Upper lobe of right lung (tissue), 1 donor: ENCODE measurements around the gene CORO1C. TPM values are rescaled to one million over a fixed set of nuclear protein-coding genes. Genes with fewer than 3 reads are reported as not detected.

Source experiments
- ATAC-seq: fragments of 200-7000 bp; cut with Tn5 transposase; one replicate; pipeline ENCODE4 v1.9.1; 2020; ENCODE audit warnings: mild to moderate bottlenecking, moderate library complexity
- DNase-seq: peaks from one replicate; pipeline ENCODE4 v3.0.0-alpha.2; 2020
- H3K27ac ChIP-seq: fragments of 200-600 bp; one replicate; pipeline ENCODE4 v1.8.0; 2022
- H3K27me3 ChIP-seq: fragments of 200-600 bp; one replicate; pipeline ENCODE4 v1.8.0; 2022; ENCODE audit warnings: mild to moderate bottlenecking
- H3K36me3 ChIP-seq: fragments of 200-600 bp; one replicate; pipeline ENCODE4 v1.8.0; 2022
- H3K4me1 ChIP-seq: fragments of 200-600 bp; one replicate; pipeline ENCODE4 v1.8.0; 2022
- H3K4me3 ChIP-seq: fragments of 200-600 bp; one replicate; pipeline ENCODE4 v1.8.0; 2022; ENCODE audit warnings: mild to moderate bottlenecking
- H3K9me3 ChIP-seq: fragments of 200-600 bp; one replicate; pipeline ENCODE4 v1.8.0; 2022
- intact Hi-C: fragments of 100-400 bp; cut with DNase I; formaldehyde crosslinking; loops from one replicate; pipeline ENCODE4 v1.11.0; 2022
- total RNA-seq: library from RNA; stranded (reverse); fragmentation: NEBNext Ultra II Directional; extraction: Animal tissue kit (Norgen Biotek cat#: 25700); gene quantifications from one replicate; pipeline ENCODE4 v1.2.1, GENCODE V29; 2021
- TF ChIP-seq, protein P1 (sequence below): fragments of 200-600 bp; IDR thresholded peaks from one replicate; pipeline ENCODE4 v1.8.0; 2022; ENCODE audit warnings: antibody characterized with exemption
- donor health status: DM: no; HTN: yes; CAD: no; lungs with severe emphysema.

The CORO1C gene
- total RNA-seq, 1 donor from 2014 or later, result 257 TPM

DNA sequence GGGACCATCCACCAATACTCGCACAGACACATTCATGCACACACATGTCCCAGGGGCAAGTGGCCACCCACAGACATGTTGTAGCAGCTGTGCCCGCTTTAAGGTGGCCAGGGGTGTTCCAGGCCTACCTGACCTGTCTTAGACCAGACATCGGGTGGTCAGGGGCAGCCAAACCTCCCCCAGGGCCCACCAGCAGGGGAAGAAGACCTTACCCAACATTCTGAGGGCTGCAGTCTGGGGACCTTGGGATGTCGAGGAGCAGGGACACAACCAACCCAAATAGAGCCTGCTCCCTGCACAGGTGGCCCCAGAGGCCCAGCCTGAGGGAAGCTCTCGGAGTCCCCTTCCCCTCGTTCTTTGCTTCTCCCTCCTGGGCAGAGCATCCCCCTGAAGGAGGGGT lies 131.8 kb downstream of the CORO1C start:
- ATAC-seq (no peak), DNase-seq (no peak)
- TF ChIP-seq, protein P1, sequence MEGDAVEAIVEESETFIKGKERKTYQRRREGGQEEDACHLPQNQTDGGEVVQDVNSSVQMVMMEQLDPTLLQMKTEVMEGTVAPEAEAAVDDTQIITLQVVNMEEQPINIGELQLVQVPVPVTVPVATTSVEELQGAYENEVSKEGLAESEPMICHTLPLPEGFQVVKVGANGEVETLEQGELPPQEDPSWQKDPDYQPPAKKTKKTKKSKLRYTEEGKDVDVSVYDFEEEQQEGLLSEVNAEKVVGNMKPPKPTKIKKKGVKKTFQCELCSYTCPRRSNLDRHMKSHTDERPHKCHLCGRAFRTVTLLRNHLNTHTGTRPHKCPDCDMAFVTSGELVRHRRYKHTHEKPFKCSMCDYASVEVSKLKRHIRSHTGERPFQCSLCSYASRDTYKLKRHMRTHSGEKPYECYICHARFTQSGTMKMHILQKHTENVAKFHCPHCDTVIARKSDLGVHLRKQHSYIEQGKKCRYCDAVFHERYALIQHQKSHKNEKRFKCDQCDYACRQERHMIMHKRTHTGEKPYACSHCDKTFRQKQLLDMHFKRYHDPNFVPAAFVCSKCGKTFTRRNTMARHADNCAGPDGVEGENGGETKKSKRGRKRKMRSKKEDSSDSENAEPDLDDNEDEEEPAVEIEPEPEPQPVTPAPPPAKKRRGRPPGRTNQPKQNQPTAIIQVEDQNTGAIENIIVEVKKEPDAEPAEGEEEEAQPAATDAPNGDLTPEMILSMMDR, result no peak
- intact Hi-C loops, result no loop called here
- no peaks in the 10 kb centered on the region for H3K36me3 ChIP-seq
- no peaks in the 10 kb centered on the region for H3K27me3 ChIP-seq
- no peak overlapping the region for H3K4me3 ChIP-seq
- no peak overlapping the region for H3K27ac ChIP-seq
- no peaks in the 10 kb centered on the region for H3K9me3 ChIP-seq
- no peaks in the 10 kb centered on the region for H3K4me1 ChIP-seq

DNA sequence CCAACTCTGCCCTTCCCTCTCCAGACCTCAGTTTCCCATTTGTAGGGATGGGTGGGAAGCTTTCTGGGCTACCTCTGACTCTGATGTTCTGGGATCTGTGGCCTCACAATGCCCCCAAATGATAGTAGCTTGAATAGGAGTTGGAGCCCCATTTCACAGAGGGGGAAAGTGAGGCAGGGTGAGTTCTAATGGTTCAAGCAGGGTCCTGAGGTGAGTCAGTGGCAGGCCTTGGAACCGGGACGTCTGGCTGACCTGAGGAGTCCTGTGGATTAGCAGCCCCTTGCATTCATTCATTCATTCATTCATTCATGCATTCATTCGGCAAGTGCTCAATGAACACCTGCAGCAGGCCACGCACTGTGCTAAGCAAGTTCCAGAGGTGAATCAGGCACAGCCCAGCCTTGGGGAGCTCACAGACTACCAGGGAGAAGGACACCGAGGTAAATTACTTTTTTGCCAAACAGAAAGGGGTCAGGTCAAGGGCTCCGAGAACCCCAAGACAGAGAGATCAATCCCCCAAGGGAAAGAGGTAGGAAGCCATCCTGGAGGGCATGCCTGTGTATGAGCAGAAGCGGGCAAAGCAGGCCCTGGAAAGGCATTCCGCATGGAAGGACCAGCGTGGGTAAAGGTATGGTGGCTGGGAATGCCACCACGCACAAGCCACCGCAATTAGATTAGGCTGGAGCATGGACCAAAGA lies 132.6 kb downstream of the CORO1C start:
- DNase-seq (no peak), ATAC-seq (no peak)
- intact Hi-C loops, result no loop called here
- no peaks in the 10 kb centered on the region for H3K4me1 ChIP-seq
- no peaks in the 10 kb centered on the region for H3K36me3 ChIP-seq
- H3K9me3 ChIP-seq, result no peaks in the 10 kb centered on the region
- TF ChIP-seq, protein P1, result no peak
- H3K27ac ChIP-seq, result peak overlapping the region; percentile 45
- no peaks in the 10 kb centered on the region for H3K27me3 ChIP-seq
- no peak overlapping the region for H3K4me3 ChIP-seq

DNA sequence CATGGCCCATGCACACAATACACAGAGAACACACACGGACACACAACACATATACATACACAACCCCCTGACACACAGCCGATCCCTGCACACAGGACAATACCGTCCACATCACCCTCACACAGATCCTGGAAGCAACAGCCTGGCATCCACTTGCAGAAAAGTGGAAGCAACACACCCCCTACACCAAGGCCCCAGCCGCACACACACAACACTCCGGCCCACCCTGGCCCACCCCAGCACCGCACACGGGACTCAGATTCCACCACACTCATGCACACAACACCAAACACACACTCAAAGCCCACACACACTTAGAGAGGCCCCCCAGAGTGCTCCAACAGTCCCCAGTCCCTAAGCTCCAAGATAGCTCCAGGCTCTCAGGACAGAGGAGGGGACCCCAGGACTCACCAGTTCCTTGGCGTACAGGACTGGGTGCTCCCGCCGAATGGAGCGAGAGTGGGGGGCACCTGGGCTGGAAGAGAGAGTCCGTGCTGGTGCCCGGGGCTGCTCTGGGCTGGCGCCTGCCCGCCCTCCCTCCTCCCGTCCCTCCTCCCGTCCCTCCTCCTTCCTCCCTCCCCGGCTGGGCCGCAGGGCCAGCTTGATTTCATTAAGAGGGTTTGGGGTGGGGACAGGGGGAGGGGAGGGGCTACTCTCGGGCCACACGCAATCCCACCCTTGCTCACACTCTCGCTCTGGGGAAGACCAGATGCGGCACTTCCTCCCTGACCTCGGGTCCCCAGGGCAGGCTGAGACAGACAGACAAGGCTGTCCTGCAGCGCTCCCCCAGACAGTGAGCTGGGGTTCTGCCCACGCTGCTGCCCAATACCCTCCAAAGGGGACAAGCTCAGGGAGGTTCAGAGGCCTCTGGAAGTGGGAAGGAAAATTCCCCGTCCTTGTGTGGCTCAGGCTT lies 133.5 kb downstream of the CORO1C start, which contains the start of gene TMEM119:
TMEM119 (minus strand) TSS at position 526 of the 913 bp plus-strand sequence. CDS start 5,701 bp downstream, outside the sequence.
- Histone ChIP-seq H3K9me3 (no peaks in the 10 kb centered on the region), H3K27ac (peak within 1 kb of the TSS; percentile 45), H3K36me3 (no peaks in the 10 kb centered on the region), H3K4me1 (no peaks in the 10 kb centered on the region), H3K27me3 (no peaks in the 10 kb centered on the region), H3K4me3 (peak within 1 kb of the TSS; percentile 41)
- DNase-seq (no peak), ATAC-seq (peak; percentile 50)
- intact Hi-C loops, result no loop called here
- TF ChIP-seq, protein P1, result no peak

DNA sequence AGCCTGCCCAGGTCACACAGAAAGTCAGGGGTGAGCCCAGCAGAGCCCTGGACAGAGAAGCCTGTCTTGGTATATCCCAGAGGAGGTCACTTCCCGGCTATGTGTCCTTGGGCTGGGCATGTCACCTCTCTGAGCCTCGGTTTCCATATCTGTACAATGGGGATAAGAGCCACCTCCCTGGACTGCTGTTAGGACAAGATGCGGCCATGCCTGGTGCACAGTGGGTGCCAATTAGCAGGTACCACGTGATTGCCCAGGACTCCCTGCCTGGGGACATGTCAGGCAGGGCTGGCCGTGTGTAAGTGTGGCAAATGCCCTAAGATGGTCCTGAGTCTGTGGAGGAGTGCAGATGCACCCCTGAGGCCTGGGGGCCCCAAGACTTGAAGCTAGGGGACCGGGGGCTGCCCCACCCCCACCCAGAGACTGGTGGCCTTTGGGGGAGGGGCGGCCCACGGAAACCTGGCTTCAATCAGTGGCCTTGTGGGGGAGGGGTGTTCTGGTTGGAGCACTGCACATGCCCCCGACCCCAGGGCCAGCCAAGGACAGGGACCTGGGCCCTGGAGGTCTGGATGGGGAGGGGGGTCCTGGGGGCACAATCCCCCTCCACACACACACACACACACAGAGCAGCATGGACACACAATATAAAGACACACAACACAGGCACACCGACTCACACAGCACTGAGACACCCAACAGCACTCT lies 134.3 kb downstream of the CORO1C start:
- no peak for ATAC-seq
- H3K27ac ChIP-seq, result peak overlapping the region; percentile 45
- DNase-seq, result no peak
- H3K36me3 ChIP-seq, result no peaks in the 10 kb centered on the region
- H3K4me1 ChIP-seq, result no peaks in the 10 kb centered on the region
- no peaks in the 10 kb centered on the region for H3K9me3 ChIP-seq
- peak overlapping the region; percentile 41 for H3K4me3 ChIP-seq
- TF ChIP-seq, protein P1, result no peak
- no peaks in the 10 kb centered on the region for H3K27me3 ChIP-seq
- intact Hi-C loops, result no loop called here
